Measurements from ENCODE around the gene STK24. TPM values are rescaled to one million over a fixed set of nuclear protein-coding genes. Genes with fewer than 3 reads are reported as not detected.

The STK24 gene
- total RNA-seq, 4 donors from 2014 or later = 55.3 to 96.3 (median 83.9) TPM

DNA sequence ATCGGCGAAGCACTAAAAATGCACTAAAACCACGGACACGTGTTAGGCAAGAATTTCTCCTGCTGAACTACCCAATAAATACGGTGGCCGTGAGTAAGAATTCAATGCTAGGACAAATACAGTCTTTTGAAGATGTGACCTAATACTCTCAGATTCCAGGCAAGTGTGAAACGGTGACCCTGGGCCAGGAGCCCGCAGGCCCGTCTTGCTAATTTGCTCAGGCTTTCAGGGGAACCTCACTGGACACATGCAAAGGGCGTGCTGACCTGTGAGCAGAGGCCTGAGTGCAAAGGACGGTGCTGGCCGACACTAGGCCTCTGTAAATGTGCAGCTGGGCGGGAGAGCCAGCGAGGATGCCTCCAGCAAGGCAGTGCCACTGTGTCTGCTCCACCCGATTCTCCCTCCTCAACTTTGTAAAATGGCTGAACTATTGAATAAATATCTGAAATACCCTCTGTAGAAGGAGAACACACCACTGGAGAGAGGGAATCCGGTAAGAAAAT lies 70.1 kb downstream of the STK24 start:
- DNase-seq (ENCODE audit: low spot score) (no peak), ATAC-seq (ENCODE audit: low FRiP score) (no peak)
- TF ChIP-seq, protein P1, sequence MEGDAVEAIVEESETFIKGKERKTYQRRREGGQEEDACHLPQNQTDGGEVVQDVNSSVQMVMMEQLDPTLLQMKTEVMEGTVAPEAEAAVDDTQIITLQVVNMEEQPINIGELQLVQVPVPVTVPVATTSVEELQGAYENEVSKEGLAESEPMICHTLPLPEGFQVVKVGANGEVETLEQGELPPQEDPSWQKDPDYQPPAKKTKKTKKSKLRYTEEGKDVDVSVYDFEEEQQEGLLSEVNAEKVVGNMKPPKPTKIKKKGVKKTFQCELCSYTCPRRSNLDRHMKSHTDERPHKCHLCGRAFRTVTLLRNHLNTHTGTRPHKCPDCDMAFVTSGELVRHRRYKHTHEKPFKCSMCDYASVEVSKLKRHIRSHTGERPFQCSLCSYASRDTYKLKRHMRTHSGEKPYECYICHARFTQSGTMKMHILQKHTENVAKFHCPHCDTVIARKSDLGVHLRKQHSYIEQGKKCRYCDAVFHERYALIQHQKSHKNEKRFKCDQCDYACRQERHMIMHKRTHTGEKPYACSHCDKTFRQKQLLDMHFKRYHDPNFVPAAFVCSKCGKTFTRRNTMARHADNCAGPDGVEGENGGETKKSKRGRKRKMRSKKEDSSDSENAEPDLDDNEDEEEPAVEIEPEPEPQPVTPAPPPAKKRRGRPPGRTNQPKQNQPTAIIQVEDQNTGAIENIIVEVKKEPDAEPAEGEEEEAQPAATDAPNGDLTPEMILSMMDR (IDR thresholded peaks at IDR 0.05) = no peak

DNA sequence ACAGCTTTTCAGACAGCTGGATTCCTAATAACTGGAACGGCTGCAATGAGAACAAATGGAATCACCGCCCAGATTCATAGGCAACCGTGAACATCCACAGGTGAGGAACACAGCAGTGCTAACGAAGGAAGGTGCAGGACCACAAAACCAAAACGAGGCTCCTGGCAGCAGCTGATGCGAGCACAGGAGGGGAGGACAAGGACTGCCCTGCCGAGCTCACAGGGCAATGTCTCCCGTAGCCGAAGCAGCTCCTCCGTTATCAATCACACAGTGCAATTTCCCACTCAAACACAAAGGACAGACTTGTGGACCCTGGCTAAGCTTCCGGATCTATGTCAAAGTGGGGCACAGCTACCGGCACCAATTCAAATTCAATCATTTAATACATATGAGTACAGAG lies 70.6 kb downstream of the STK24 start:
- ATAC-seq (ENCODE audit: low FRiP score) (no peak), DNase-seq (ENCODE audit: low spot score) (no peak)
- TF ChIP-seq, protein P1 (IDR thresholded peaks at IDR 0.05) = no peak

DNA sequence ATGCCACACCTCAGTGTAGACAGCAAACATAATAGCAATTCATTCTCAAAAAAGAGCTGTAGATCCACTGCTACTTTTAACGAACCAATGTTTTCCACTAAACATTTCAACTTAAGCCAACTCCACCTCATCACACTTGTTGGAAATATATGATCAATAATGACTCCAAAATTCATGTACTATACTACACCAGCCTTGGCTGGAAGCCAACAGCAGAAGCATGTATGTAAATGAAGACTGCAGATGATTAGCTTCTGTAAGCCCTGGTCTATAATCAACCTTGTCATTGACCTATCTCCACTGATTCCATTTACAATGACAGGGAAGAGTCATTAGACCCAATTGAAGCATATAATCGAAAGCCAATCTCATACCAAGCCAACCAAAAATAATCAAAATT lies 71.7 kb downstream of the STK24 start:
- TF ChIP-seq, protein P1 (IDR thresholded peaks at IDR 0.05) = no peak
- ATAC-seq (ENCODE audit: low FRiP score) (no peak), DNase-seq (ENCODE audit: low spot score) (no peak)

DNA sequence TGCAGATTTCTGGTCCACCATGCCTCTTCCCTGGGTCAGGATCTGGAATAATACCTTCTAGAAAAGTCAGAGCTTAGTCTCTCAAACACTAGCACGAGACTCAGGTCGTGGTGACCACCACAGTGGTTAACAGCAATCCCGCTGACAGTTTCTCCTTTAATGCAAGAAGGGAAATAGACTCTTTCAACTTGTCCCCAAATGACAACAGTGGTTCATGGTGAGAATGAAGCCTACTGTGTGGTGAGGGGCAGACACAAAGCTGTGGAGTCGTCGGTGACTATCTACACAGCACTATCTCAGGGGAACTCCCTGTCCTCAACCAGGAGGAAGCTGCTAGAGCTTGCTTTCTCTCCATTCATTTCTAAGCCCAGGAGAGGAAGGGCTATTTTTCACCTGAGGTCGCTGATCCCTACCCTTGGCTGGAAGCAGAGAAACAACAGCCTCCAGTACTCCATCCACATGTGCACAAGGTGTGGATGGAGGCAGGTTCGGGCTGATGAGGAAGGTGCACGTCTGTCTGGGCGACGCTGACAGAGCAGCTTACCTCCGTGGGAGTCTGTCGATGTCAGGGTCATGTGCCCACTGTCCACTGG lies 72.4 kb downstream of the STK24 start:
- DNase-seq (ENCODE audit: low spot score) (no peak), ATAC-seq (ENCODE audit: low FRiP score) (no peak)
- TF ChIP-seq, protein P1 (IDR thresholded peaks at IDR 0.05) = no peak

DNA sequence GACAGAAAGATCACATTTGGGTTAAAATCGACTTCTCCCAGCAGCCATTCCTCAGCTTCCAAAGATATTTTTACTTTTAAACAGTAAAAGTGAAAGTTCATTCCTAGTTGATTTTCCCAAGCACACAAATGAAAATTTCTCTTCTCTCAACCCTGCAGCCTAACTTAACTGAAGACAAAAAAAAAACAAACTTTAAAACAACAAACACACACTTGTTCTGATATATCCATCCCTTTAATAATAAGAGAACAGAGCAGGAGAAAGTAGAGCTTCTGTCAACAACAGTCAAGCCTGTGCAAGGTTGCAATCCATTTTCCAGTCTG lies 72.9 kb downstream of the STK24 start:
- TF ChIP-seq, protein P1 (IDR thresholded peaks at IDR 0.05) = no peak
- no peak for DNase-seq (ENCODE audit: low spot score)
- no peak for ATAC-seq (ENCODE audit: low FRiP score)

DNA sequence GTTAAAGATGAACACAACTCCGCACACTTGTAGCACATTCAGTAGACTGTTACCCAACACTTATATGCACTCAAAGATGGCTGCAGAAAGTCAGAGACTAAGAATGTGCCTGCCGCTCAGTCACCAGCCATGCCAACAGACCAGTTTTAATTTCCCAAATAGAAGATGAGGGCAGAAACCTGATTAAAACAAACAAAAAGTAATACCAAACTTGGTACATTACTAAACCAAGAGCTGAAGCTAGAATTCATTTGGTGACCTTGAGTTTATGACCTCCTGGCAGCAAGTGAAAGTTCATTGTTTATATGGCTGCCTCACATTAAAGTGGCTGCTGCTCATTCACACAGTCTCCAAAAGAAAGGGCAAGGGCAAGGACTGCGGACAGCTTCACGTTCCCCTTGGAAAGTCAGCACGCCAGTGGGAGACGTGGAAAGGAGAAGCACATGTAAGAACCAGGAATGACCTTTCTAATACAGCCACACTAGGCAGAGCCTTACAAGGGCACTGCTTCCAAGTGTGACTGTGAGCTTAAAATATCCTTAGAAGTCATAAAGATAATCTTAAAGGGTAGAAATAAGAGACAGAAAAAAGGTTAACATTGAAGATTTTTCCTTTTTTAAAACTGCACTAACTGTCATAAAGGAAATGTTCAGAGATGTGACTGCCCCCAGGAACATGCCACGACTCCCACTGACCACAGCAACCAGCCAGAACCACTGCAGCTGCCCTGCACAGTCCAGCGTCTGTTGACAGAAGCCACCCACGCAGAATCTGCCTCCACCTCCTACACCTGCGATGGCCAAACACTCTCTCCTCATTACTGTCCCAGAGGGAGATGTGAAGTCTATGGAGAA lies 73.5 kb downstream of the STK24 start:
- ATAC-seq (ENCODE audit: low FRiP score) = peak; percentile 44

More for the DNA sequence above, 73.5 kb downstream of the STK24 start:
- no peak for DNase-seq (ENCODE audit: low spot score)
- TF ChIP-seq, protein P1 (IDR thresholded peaks at IDR 0.05) = no peak
